Prostate gland (tissue), 2 donors: Measurements from ENCODE around the gene TSPAN3.

ENCODE experiments used
- CTCF ChIP-seq, 4 experiments: fragments of 200-600 bp in 2 of 4; fragments of 450-650 bp in 2 of 4; sonication (generic) in 2 of 4; IDR thresholded peaks; 1 replicate in 3 of 4; 2 replicates in 1 of 4; pipeline ENCODE4 v1.5.1; 2016 to 2019; ENCODE audit warnings: antibody characterized with exemption in 4 of 4, mild to moderate bottlenecking in 2 of 4, moderate library complexity in 2 of 4
- POLR2A ChIP-seq: fragments of 450-650 bp; IDR thresholded peaks from one replicate; pipeline ENCODE4 v1.6.1; 2016; ENCODE audit warnings: antibody characterized with exemption, mild to moderate bottlenecking
- POLR2AphosphoS5 ChIP-seq: sonication (generic); formaldehyde crosslinking; IDR thresholded peaks from one replicate; pipeline ENCODE4 v1.6.1; 2017; ENCODE audit warnings: antibody characterized with exemption

DNA sequence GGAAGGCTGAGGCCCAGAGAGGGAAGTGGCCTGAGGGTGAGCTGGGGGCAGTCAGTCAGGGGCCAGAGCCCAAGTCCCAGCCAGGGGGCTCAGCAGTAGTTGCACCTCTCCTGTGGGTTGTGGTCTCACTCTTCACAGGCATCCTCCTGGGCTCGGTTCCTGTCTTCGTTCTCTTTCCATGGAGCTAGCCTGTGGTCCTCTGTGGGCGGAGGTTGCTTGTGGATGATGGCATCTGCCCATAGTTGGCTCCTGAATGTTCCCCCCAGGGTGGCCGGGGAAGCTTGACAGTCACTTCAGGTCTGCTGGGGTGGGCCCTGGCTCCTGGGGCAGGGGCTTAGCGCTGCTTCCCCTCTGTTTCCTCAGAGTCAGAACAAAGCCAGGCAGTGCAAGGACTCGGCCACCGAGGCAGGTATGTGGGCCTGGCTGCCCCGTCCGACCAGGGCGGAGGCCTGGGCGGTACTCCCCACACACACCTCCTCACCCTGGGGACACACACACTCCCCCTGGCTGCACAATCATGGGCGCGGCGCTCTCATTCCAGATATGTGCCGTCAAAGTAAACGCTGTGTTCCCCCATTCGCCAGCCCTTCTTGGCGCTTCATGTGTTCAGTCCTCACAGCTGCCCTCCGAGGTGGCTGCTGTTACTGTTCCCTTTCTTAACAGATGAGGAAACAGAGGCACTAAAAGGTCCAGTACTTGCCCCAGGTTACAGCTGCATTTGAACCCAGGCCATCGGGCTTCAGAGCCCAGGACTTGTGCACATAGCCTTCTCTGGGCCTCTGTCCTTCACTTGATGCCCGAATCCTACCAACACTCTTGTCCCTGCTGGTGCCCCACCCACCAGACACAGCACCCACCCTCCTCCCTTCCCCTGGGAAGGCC, 41.5 kb downstream of the TSPAN3 start:
- TF ChIP-seq CTCF (IDR thresholded peaks at IDR 0.05) (no peak), POLR2AphosphoS5 (no peak), POLR2A (no peak)
